Measurements from ENCODE around the gene CACNA1I. TPM values are rescaled to one million over a fixed set of nuclear protein-coding genes. Genes with fewer than 3 reads are reported as not detected.

The CACNA1I gene
- total RNA-seq, 1 donor from 2014 or later: 0.10 TPM

DNA sequence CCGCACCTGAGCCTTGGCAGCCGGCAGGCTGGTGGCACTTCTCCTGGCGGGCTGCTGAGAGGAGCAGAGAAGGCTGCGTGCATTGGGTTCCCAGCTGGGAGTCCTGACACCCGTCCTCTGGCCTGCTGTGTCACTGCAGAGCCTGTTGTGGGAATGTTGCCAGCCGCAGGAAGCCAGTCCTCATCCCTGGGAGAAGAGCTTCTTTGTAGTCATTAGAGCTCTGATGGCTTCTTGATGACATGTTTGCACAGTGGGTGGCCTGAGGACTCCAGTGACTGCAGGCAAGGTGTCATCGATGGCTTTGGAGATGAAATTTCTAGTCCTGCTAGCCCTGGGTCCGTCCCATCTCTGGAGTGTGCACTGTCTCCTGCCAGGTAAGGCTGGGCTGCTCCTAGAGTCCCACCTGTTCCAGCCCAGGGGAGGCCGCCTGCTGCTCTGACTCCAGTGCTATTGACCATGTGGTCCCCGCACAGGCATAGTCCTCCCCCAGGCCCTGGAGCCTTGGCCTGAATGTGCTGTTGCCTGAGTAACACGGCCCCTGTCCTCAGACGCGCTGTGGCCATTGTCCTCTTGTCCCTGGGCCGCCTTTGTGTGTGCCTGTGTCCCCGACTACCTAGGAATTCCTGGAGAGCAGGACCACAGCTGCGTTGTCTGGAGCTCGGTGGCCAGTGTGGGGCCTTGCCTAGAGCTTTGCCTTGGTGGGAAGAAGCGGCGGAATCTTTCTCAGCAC lies 129.2 kb downstream of the CACNA1I start:
- peak; percentile 43 for DNase-seq

DNA sequence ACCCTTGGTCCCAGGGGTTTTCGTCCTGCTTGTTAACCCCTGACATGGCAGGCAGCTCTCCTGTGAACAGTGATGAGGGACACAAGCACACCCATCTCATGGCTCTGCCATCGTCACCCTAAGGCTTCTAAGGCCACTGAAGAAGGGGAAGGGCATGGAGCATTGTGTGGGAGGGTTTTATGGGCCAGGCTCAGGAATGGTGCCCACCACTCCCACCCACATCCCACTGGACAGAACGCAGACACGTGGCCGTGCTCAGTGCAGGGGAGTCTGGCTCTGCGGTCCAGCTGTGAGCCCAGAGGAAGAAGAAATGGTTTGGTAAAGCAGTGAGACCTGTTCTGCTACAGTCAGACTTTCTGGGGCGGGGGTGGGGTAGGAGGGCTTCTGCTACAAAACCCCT lies 130.0 kb downstream of the CACNA1I start:
- no peak for DNase-seq

DNA sequence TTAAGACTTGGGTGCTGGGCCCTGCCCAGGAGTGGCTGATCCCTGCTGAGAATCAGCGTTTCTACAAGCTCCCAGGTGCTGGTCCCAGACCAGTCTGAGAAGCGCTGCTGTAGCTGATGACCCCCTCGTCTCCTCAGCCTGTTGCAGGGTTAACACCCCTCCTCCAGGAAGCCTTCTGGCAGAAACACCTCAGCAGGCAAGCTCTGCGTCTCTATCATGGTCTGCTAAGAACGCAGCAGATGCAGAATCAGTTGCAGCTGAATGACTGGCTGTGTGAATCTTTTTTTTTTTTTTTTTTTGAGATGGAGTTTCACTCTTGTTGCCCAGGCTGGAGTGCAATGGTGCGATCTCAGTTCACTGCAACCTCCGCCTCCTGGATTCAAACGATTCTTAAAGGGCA lies 132.5 kb downstream of the CACNA1I start:
- DNase-seq: peak; percentile 66

DNA sequence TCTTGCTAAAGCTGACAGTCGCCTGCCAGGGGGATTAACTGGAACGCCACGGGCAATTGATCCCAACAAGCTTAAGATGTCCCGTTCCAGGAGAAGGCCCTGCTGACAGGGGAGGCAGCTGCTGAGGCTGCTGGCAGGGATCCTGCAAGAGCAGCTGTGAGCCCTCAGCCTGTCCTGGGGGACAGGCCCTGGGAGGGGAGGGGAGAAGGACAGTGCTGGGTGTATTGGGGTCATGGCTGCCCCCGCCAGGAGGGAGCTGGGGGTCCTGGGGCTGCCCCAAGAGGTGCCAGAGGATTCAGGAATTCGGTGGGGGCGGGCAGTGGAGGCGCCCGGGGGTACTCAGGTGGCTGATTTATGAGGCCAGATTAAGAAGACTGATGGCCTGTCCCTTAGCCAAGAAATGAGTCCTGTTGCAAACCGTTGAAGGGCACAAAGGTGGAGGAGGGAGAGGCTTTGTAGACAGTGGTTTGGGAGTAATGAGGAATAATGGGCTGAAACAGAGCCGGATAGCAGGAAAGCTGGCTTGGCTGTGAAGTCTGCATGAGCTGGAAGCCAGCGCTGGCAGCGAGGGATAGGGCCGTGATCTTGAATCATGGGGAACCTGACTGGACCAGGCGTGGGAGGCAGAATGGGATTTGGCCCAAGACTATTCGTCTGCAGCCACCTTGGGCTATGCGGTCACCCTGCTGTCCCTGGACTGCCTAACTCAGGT lies 133.5 kb downstream of the CACNA1I start:
- peak; percentile 96 for DNase-seq

DNA sequence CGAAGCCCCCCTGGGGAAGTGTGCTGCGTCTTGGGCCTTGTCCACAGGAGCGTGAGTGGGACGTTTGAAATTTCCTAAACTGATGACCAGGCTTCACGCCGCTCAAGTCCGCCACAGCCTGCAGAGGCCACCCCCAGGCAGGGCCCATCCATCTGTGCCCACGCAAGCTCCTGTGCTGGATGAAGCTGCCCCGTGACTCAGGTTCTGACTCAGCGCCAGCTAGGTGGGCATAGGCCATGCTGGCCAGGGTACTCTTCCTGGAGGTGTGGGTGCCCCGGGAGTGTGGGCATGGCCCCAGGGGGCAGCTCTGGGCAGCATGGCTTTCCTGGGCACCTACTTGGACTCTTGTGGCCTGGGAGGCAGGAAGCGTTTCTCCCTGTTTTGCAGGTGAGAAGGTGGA lies 134.8 kb downstream of the CACNA1I start:
- no peak for DNase-seq

DNA sequence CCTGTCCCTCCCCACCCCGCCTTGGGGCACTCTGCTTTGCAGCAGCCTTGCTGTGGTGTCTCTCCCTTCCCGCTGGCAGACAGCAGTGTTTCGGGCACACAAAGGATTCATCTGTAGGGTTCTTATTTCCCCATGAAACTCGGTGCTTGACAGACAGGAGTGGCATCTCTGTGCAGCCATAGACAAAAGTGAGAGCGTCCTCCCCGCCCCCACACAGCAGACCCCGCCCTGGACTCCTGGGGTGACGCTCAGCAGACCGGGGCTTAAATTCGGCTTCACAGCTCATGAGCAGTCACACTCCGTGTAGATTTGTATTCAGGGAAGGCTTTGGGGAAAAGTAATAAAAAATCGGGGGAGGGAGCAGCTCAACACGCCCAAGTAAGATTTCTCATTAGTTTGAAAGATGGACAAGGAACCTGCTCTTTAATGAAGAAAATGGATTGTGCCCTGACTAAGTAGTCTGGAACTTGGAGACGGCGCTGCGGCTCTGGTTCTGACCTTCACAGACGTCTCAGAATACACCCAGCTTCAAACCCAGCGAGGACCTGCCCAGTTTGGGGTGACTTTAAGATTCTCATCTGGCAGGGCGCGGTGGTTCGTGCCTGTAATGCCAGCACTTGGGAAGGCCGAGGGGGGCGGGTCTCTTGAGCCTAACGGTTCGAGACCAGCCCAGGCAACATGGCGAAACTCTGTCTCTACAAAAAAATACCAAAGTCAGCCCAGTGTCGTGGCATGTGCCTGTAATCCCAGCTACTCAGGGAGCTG lies 136.0 kb downstream of the CACNA1I start:
- no peak for DNase-seq

DNA sequence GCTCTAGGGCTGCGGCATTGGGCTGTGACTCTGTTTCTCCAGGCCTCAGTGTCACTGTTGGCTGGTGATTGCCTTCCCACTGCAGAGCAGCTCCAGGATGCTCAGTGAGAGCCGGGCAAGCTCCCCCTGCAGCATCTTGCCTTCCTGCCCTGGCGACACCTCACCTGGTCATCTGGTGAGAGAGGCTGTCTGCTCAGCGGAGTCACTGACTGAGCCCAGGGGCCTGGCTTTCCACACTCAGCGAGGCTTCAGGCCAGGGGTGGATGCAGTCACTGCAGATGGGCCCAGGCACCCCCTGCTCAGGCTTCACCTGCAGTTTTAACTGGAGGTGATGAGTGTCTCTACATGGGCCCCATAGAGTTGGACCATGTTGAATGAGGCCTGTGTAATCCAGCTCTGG lies 136.8 kb downstream of the CACNA1I start:
- DNase-seq: no peak

DNA sequence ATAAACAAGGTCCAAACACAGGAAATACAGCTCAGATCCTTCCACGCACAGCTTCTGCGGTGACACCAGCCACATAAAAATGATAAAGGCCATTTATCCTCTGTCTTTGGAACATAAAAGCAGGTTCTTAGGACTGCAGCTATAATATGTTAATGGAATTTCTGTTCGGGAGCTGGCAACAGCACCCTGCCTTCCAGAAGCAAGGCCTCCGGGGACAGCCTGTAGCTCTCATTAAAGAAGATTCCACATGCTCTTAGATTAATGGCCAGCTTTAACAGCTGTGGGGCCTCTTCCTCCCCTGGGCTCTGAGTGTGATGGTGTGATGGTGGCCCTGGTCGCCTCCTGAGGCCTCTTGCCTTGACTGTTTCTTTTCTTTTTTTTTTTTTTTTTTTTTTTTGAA lies 137.3 kb downstream of the CACNA1I start:
- peak; percentile 33 for DNase-seq

DNA sequence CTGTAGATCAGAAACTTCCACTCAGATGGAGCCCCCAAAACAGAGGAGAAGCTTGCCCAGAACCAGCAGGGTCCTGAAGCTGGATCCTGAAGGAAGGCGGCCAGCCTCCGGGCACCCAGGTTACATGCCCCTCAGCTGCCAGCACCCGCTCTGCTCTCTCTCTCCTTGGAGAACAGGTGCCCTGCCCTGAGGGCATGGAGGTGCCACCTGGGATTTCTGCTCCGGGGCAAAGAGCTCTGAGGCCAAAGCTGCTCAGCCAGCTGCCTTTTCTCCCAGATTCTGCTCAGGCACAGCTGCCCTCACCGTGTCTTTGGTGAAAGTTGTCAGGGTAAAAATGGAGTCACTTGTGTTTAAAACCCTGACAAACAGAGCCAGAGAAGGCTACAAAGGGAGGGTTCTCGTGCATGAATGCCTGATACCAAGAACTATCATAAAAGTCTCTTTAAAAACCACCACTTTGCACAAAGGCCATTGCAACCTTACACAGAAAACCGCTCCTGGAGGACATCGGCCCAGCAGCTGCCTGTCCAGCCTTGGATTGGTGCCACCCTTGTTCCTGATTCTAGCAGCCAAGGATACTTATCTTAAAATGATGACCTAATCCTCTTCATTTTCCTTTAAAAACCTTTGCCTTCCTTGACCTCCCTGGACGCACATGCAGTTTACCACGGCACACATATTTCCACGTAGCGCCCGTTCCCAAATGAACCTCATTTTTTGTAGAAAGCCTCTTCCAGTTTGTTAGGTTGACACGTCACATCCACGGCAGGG lies 140.0 kb downstream of the CACNA1I start:
- peak; percentile 46 for DNase-seq

DNA sequence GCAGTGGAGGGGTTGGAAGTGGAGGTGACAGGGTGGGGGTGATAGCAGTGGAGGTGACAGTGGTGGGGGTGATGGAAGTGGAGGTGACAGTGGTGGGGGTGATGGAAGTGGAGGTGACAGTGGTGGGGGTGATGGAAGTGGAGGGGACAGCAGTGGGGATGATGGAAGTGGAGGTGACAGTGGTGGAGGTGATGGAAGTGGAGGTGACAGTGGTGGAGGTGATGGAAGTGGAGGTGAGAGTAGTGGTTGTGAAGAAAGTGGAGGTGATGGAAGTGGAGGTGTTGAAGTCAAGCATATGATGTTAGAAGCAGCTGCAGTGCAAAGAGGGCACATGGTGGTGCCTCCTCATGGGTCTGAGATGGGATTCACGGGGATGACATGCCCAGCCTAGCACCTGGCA lies 141.5 kb downstream of the CACNA1I start:
- DNase-seq: no peak

DNA sequence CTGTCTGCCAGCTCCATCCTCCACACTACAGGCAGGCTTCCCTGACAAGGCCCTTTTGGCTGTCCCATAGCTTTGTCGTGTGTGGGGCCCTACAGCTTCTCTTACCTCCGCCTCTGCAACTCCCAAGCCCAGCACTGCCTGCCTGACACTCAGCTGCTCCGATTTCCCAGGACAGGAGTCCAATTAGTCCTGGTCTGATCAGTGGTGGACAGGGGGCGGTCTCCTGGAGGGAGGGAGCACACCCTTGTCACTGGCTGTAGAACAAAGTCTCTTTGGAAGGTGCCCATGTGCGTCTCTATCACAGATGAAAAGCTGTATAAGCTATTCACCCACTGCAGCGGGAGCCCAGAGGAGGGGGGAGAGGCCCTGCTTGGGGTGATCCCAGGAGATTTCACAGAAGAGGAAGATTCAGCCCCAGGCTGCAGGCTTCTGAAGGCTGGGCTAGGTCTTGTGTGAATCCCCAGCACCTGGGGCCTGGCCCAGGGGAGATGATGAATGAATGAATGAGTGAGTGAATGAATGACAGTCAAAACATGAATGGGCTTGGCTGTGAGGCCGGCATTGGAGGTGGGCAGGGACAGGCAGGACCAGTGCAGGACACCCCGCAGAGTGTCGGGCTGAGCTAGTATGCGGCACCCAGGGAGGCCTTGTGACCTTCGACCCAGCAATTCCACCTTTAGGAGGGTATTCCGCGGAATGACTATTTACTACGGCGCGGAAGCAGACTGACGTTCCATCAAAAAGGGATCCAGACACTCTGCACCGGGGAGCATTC lies 142.4 kb downstream of the CACNA1I start:
- DNase-seq: no peak

DNA sequence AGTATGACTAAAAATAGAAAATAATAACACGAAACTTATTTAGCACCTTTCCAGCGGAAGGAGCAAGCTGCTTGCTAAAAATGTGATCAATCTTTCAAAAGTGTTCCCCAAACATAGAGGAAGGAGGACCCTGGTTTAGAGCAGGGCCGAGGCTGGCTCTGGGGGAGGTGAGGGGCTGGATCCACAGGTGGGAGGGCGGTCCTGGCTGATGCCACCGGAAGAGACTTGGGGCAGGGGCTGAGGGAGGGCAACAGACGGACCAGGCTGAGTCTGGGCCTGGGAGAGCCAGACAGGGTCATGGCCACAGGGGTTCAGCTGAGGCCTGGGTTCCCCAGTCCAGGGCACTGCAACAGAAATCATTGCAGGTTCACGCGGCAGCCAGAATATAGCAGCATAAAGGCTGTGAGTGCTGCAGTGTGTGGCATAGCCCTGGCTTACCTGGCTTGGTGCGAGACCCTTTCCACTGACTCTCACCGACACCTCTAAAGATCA lies 143.3 kb downstream of the CACNA1I start:
- no peak for DNase-seq

DNA sequence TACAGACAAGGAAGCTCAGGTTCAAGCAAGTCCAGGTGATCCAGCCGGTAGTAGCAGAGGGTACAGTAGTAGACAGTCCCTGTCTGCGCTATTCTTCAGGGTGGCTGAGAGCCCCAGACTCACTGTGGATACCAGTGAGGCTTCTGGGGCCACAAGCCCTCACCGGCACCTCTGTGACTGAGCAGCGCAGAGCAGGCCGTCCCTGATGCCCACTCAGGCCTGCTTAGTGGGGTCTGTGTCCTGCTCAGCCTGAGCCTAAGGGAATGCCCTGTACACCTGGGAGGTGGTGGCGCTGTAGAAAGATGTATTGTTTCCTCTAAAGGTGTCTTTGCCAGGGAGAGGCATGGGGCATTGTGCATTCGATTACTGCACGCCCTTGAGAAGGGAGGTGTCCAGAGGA lies 143.8 kb downstream of the CACNA1I start:
- no peak for DNase-seq

DNA sequence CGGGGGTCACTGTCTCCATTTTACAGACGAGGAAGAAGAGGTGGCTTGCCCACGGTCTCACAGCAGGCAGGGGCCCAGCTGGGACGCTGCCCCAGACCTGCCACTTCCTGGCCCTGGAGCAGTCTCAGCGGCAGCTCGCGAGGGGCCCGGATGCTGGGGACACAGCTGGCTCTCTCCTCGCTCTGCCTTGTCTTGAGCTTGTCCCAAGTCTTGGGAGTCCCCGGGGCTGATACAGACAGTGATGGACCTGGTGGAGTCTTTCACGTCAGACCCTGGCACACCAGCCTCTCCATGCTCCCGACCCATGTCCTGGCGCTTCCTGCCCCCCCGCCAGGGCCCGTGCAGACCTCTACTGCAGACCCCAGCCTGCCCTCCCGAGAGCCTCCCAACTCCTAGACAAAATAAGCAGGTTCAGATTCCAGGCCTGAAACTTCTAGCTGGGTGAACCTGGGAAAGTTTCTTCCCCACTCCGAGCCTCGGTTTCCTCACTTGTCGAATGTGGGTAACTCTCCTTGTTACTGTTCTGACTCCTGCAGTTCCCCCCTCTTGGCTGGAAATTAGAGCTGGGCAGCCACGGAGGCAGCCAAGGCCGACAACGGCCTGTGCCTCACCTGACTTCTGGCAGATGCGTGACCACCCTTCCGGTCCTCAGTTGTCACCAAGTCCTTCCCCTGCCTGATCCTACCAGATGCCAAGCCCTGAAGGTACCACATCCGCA lies 145.4 kb downstream of the CACNA1I start:
- no peak for DNase-seq

DNA sequence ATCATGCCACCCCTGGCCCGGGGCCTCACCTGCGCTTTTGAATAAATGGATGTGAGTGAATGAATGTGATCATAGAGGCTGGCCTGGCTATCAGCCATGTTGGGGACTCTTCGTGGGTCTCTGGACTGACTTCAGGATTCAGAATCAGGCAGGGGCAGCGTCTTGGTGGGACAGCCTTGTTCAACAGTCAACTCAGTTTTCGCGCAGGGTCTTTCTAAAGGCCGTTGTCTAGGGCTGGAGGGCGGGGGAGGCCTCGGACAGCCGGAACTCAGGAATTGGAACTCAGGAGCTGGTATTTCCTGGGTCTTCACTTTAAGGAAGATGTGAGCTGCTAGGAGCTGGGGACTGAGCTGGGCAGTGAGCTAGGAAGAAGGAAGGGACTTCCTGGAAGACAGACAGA lies 146.0 kb downstream of the CACNA1I start:
- no peak for DNase-seq

DNA sequence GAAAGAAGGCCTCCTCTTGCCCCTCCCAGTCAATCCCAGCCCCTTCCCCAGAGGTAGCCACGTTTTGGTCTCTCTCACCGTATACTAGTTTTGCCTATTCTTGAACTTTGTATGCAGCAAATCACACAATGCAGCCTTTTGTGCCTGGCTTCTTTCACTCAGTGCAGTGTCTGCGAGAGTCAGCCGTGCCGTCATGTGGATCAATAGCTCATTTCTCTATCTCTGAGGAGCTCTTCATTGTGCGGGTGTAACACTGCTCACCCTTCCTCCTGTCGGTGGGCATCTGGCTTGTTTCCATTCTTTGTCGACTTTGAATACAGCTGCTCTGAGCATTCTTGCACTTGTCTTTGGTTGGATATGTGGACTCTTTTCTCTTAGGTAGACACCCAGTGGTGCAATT lies 146.5 kb downstream of the CACNA1I start:
- DNase-seq: no peak

DNA sequence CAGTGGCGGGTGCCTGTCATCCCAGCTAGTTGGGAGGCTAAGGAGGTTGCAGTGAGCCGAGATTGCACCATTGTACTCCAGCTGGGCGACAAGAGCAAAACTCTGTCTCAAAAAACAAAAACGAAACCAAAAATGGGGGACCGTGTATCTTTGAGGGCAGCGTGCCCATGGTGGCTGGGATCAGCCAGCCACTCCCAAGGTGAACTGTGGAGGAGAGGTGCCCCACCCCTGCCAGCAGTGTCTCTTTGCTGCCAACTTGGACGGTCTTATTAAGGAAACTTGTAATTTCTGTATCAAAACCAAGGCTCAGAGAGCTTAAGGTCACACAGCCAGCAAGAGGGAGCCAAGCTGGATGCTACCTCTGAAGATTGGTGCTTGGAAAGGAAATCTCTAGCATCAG lies 147.7 kb downstream of the CACNA1I start:
- no peak for DNase-seq

DNA sequence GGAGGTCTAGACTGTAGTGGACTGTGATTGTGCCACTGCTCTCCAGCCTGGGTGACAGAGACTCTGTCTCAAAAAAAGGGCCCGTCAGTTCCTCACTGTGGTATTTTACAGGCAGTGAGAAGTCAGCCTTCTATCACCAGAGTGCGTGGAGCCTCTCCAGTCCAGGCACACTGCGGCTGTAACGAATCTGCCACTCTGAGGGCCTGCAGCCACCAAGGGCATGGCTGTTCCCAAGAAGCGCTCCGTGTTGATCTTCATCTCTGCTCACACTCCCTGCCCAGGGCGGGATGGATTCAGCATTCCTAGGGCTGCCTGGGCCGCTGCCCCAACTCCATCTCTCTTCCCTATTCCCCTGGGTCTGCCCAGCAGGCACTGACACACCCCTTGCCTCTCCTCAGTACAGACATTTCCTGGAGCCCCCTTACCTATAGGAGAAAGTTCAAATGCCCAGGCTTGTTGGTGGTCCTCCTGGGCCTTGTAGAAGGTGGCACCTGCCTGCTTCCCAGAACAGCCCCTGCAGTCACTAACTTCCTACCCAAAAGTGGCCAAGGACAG lies 148.4 kb downstream of the CACNA1I start:
- DNase-seq: no peak

DNA sequence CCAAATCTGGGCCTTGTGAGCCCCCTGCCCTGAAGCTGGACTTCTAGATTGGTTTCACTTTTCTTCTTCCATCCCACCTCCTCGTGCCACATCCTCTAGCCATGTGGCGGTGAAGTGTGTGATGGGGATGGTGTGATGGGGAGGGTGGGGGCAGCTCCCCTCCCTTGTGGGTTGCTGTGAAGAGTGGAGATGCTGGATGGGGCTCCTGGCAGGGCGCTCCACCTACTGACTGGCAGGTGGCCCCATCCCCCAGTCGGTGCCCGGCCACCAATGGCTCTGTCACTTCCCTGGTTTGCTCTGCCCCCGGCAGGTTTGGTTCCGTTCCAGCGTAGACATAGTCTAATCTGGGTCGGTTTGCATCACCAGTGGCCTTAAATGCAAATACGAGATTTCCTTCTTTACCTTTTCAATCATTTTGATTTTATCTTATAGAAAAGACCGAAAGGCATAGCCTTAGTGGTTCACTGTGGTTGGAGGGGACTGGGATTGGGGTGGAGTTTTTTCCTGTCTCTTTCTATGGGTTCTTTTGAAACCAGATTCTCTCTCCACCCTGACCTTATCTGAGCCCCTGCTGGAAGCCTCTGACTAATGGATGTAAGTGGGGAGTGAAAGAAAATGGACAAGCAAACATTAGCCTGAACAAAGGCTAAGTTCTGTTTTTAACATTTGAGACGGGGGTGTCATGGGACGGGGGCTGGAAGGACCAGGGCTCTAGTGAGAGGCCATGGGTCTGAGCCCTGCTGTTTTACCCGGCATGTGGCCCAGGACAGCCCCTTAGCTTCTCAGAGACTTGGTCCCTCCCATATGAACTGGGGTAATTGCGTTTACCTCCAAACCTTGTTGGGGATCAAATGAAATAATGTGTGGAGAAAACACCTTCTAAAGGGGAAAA lies 149.3 kb downstream of the CACNA1I start:
- DNase-seq: no peak

Measured in tongue (tissue), 2 donors.